A673 (cell line): Measurements from ENCODE around the gene CENPH. TPM values are rescaled to one million over a fixed set of nuclear protein-coding genes. Genes with fewer than 3 reads are reported as not detected.

Experiments
- BruUV-seq: library from RNA; stranded (reverse); fragments of 400-500 nt; replicated peaks from 2 replicates; lab custom pipeline; 2021; lab: Mats Ljungman, UMichigan
- CTCF ChIA-PET: fragments of 300-600 bp; sonication (Branson Sonifier 250); formaldehyde crosslinking; loops from one replicate; lab custom pipeline; 2022; ENCODE audit warnings: antibody characterized with exemption; lab: Charles Lee
- POLR2A ChIA-PET: fragments of 300-600 bp; sonication (Branson Sonifier 250); formaldehyde crosslinking; loops from one replicate; lab custom pipeline; 2022; ENCODE audit warnings: antibody characterized with exemption; ENCODE audit not compliant: low non-redundant PET; lab: Charles Lee
- DNase-seq: peaks from one replicate; pipeline ENCODE4 v3.0.0-alpha.2; 2015; ENCODE audit warnings: low spot score
- H3K27ac ChIP-seq: fragments of 200-600 bp; sonication (generic); 2 replicates; pipeline ENCODE4 v1.5.1; 2016; ENCODE audit warnings: mixed run types, low read depth, mild to moderate bottlenecking, mixed read lengths, antibody characterized with exemption, low read length; ENCODE audit not compliant: poor library complexity, severe bottlenecking
- H3K27me3 ChIP-seq: fragments of 200-600 bp; sonication (generic); replicated peaks from 2 replicates; pipeline ENCODE4 v1.6.1; 2017; ENCODE audit warnings: mixed run types, low read depth, mild to moderate bottlenecking, mixed read lengths, antibody characterized with exemption, low read length; ENCODE audit not compliant: insufficient read depth, poor library complexity
- H3K36me3 ChIP-seq: fragments of 200-600 bp; sonication (generic); 2 replicates; pipeline ENCODE4 v1.6.1; 2016; ENCODE audit warnings: mixed run types, mild to moderate bottlenecking, mixed read lengths, antibody characterized with exemption, low read length; ENCODE audit not compliant: insufficient read depth, poor library complexity, severe bottlenecking
- H3K4me1 ChIP-seq: fragments of 200-600 bp; sonication (generic); 2 replicates; pipeline ENCODE4 v1.6.1; 2017; ENCODE audit warnings: mixed run types, mild to moderate bottlenecking, mixed read lengths, antibody characterized with exemption, low read length; ENCODE audit not compliant: insufficient read depth, poor library complexity, severe bottlenecking
- H3K4me3 ChIP-seq: fragments of 200-600 bp; sonication (generic); 2 replicates; pipeline ENCODE4 v1.5.1; 2016; ENCODE audit warnings: low read depth, mixed run types, mild to moderate bottlenecking, mixed read lengths, low read length; ENCODE audit not compliant: poor library complexity, severe bottlenecking
- H3K9me3 ChIP-seq: fragments of 200-600 bp; sonication (generic); 2 replicates; pipeline ENCODE4 v1.6.1; 2016; ENCODE audit warnings: mixed run types, low read depth, mild to moderate bottlenecking, mixed read lengths, antibody characterized with exemption, low read length; ENCODE audit not compliant: poor library complexity, severe bottlenecking
- CTCF ChIP-seq: fragments of 300-800, 200-600 bp; sonication (generic); conservative IDR thresholded peaks from 2 replicates; pipeline ENCODE4 v1.5.1; 2017; ENCODE audit warnings: low read depth, mild to moderate bottlenecking, antibody characterized with exemption, low read length, moderate library complexity, mixed read lengths
- EZH2 ChIP-seq: fragments of 200-600 bp; sonication (generic); IDR thresholded peaks from 2 replicates; pipeline ENCODE4 v1.6.1; 2017; ENCODE audit warnings: borderline replicate concordance, low read depth, mild to moderate bottlenecking, mixed read lengths, antibody characterized with exemption, low read length; ENCODE audit not compliant: poor library complexity, severe bottlenecking
- intact Hi-C: fragments of 100-400 bp; cut with micrococcal nuclease; formaldehyde crosslinking; loops from one replicate; pipeline ENCODE4 v1.10.0; 2022; ENCODE audit not compliant: unreplicated experiment
- total RNA-seq: library from RNA; stranded (reverse); gene quantifications from 2 replicates; pipeline ENCODE4 v1.2.3, GENCODE V29; 2021

CENPH gene
- total RNA-seq, 1 experiment from 2014 or later = 56.9 TPM

GRCh38 chr5:69156456-69156855 lies 32.9 kb upstream of the CENPH start:
- H3K36me3 ChIP-seq = no peaks in the 10 kb centered on the region
- POLR2A ChIA-PET = no interaction called here

DNA sequence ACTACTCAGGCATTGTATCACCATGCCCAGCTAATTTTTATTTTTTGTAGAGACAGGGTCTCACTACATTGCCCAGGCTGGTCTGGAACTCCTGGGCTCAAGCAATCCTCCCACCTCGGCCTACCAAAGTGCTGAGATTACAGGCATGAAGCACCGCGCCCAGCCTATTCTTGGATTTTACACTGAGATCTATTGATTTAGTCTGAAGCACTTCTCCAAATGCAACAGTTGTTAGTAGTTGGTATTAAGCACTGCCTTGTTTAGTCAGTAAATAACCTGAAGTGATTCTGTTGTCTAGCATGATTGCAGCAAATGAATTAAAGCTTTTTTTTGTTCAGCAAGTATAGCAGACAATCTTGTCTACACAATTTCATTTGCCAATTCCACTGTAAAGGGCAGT lies 31.3 kb upstream of the CENPH start:
- BruUV-seq = no TSS peak
- H3K4me3 ChIP-seq = no peak overlapping the region

More at GRCh38 chr5:69156456-69156855, 32.9 kb upstream of the CENPH start:
- H3K4me3 ChIP-seq = no peak overlapping the region
- H3K9me3 ChIP-seq = no peaks in the 10 kb centered on the region
- BruUV-seq = no TSS peak
- H3K4me1 ChIP-seq = no peaks in the 10 kb centered on the region
- TF ChIP-seq CTCF (no peak), EZH2 (no peak)
- H3K27ac ChIP-seq = no peak overlapping the region
- H3K27me3 ChIP-seq = no peaks in the 10 kb centered on the region
- CTCF ChIA-PET = interaction anchor here (0.5 kb wide), 1 partner anchor 44 kb away, joined by 3 read pairs; no protein-coding TSS in a partner anchor
- no peak for DNase-seq
- intact Hi-C loops = no loop called here

GRCh38 chr5:69160651-69161050 lies 28.7 kb upstream of the CENPH start:
- DNase-seq = no peak
- H3K9me3 ChIP-seq = no peaks in the 10 kb centered on the region
- H3K36me3 ChIP-seq = no peaks in the 10 kb centered on the region
- ChIA-PET CTCF (no interaction called here), POLR2A (no interaction called here)
- TF ChIP-seq EZH2 (no peak), CTCF (no peak)
- intact Hi-C loops = no loop called here
- no peak overlapping the region for H3K4me3 ChIP-seq
- BruUV-seq = no TSS peak
- no peaks in the 10 kb centered on the region for H3K4me1 ChIP-seq
- no peak overlapping the region for H3K27ac ChIP-seq
- no peaks in the 10 kb centered on the region for H3K27me3 ChIP-seq

More for the DNA sequence above, 31.3 kb upstream of the CENPH start:
- no peaks in the 10 kb centered on the region for H3K27me3 ChIP-seq
- H3K27ac ChIP-seq = no peak overlapping the region
- CTCF ChIA-PET = no interaction called here
- H3K36me3 ChIP-seq = no peaks in the 10 kb centered on the region
- intact Hi-C loops = no loop called here
- DNase-seq = no peak
- no peaks in the 10 kb centered on the region for H3K4me1 ChIP-seq
- TF ChIP-seq EZH2 (no peak), CTCF (no peak)
- no peaks in the 10 kb centered on the region for H3K9me3 ChIP-seq
- POLR2A ChIA-PET = no interaction called here
